ENCODE data around the gene RNU1-3.

GRCh38 chr1:16677552-16678431 lies 11.0 kb upstream of the RNU1-3 start:
- no peak for TF ChIP-seq ZNF441 (CRISPR knock-in tag; IDR thresholded peaks at IDR 0.05; ENCODE audit: borderline replicate concordance)
- no peak for TF ChIP-seq CTCF (CRISPR knock-in tag; IDR thresholded peaks at IDR 0.05)
- no peak for TF ChIP-seq POLR2AphosphoS5 (IDR thresholded peaks at IDR 0.05; ENCODE audit: low read depth, low read length)
- TF ChIP-seq RERE (CRISPR knock-in tag; IDR thresholded peaks at IDR 0.05; ENCODE audit: low read depth), result 0 out of 2 replicates have a peak, but pooled peaks have one; percentile 17
- no peak for TF ChIP-seq HNF4G (IDR thresholded peaks at IDR 0.05; ENCODE audit: borderline replicate concordance, low read depth, low read length)
- no peak for TF ChIP-seq HNF4G (CRISPR knock-in tag; IDR thresholded peaks at IDR 0.05; ENCODE audit: borderline replicate concordance, low read depth)
- TF ChIP-seq ZIK1 (CRISPR knock-in tag; IDR thresholded peaks at IDR 0.05; ENCODE audit: borderline replicate concordance, low read depth), result no peak
- no peak for TF ChIP-seq ZNF841 (CRISPR knock-in tag; IDR thresholded peaks at IDR 0.05; ENCODE audit: borderline replicate concordance)
- no peak for TF ChIP-seq MAFK (conservative IDR thresholded peaks at IDR 0.05 in 1 of 2, IDR thresholded peaks at IDR 0.05 in 1 of 2; ENCODE audit: low read length in 2 of 2)

All from HepG2 (cell line).